ENCODE results near the gene DCST1.
A peak's percentile ranks its signal among the peaks of the same experiment; 100 is the strongest.
"Not testable (repeated sequence)": the region's sequence is repeated elsewhere in the genome, so short reads cannot be mapped to it uniquely, and the experiment has no call there.

DCST1 gene

GRCh38 chr1:155033524-155033923, at the start of gene DCST1, which contains the start of gene DCST2:
Gene DCST1 (plus strand): TSS chr1:155033824. CDS start chr1:155034037, 213 bp downstream.
Gene DCST2 (minus strand): TSS chr1:155033781. CDS start chr1:155033701, 80 bp downstream.
- DNase-seq (ENCODE audit: low read depth) = no peak

DNA sequence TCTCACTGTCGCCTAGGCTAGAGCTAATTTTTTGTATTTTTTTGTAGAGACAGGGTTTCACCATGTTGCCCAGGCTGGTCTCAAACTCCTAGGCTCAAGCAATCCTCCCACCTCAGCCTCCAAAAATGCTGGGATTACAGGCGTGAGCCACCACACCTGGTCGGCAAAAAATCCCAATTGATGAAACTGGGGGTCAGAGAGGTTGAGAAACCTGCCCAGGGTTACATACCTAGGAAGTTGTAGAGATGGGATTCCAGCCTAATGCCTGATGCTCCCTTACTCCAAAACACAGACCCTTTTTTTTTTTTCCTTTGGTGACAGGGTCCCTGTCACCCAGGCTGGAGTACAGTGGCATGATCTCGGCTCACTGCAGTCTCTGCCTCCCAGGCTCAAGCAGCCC, 46.9 kb upstream of the DCST1 start:
- DNase-seq (ENCODE audit: low read depth) = not testable (repeated sequence)

GRCh38 chr1:154987326-154987725, 46.3 kb upstream of the DCST1 start:
- DNase-seq (ENCODE audit: low read depth) = no peak

- DNase-seq (ENCODE audit: low read depth) = no peak
Measured at GRCh38 chr1:154988058-154988954, 45.3 kb upstream of the DCST1 start.

DNA sequence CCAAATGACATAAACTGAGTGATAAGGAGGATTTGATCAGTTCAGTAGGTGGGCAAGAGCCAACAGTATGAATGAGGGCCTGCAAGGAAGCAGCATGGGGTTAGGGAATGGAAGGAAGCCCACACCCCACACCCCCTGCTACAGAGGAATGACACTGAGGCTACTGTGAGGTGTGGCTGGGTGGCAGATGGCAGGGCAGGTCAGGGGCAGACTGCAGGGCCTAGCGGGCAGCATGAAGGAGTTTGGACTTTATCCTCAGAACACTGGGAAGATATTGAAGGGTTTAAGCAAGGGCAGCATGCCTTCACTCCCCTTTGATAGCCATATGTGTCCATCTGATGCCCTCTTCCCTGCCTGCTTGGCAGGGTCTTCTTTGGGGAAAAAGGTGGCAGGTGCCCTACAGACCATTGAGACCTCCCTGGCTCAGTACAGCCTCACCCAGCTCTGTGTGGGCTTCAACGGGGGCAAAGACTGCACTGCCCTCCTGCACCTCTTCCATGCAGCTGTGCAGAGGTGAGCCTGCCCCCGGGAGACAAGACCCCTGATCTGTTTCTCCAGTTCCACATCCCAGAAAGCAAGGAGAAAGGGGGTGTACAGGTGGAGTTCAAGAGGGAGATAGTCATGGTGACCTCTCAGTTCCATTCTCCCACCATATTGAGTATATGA, 44.3 kb upstream of the DCST1 start:
- no peak for DNase-seq (ENCODE audit: low read depth)

GRCh38 chr1:154990276-154990675, 43.3 kb upstream of the DCST1 start:
- DNase-seq (ENCODE audit: low read depth) = no peak

- DNase-seq (ENCODE audit: low read depth) = no peak
Measured at GRCh38 chr1:154992721-154993571, 40.7 kb upstream of the DCST1 start.

- DNase-seq (ENCODE audit: low read depth) = no peak
Measured at GRCh38 chr1:154993572-154994268, 39.9 kb upstream of the DCST1 start, which contains the start of gene LENEP. Gene LENEP (plus strand): TSS chr1:154993586. CDS start chr1:154993608, 22 bp downstream.

- no peak for DNase-seq (ENCODE audit: low read depth)
Measured at GRCh38 chr1:154994269-154994587, 39.4 kb upstream of the DCST1 start.

GRCh38 chr1:154994591-154994990, 39.0 kb upstream of the DCST1 start:
- no peak for DNase-seq (ENCODE audit: low read depth)

DNA sequence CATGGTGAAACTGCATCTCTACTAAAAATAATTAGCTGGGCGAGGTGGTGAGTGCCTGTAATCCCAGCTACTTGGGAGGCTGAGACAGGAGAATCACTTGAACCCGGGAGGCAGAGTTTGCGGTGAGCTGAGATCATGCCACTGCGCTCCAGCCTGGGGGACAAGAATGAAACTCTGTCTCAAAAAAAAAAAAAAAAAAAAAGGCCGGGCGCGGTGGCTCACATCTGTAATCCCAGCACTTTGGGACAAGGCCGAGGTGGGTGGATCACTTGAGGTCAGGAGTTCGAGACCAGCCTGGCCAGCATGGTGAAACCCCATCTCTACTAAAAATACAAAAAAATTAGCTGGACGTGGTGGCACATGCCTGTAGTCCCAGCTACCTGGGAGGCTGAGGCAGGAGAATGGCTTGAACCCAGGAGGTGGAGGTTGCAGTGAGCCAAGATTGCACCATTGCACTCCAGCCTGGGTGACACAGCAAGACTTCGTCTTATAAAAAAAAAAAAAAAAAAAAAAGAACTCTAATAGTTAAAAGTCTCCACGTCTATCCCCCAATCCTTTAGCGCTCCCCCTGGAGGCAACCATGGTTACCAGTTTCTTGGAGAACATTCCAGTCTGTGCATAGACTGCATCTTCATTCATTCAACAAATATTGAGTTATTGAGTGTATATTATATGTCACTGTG, 38.2 kb upstream of the DCST1 start:
- DNase-seq (ENCODE audit: low read depth) = not testable (repeated sequence)

GRCh38 chr1:154996966-154997701, 36.5 kb upstream of the DCST1 start:
- no peak for DNase-seq (ENCODE audit: low read depth)

DNA sequence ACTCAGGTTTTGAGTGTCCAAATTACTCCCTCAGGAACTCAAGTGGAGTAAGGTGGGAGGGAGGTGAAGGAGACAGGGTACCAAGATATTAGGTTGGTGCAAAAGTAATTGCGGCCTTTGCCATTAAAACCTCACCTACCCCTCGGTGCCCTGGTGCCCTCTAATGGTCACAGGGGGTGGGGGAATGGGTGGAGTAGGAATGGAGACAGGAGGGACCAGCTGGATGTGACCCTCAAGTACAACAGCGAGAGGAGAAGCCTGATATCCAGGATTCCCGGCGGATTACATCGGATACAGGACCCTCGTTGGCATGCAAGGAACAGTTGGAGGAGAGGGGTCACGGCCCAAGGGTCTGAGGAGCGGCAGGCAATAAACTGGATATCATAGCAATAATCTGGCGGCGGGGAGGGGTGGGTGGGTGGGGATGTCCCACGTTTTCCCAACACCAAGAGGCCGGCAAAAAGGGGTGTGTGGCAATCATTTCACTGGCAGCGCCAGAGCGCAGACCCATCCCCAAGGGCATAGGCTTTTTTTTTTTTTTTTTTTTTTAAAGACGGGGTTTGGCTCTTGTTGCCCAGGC, 35.3 kb upstream of the DCST1 start:
- DNase-seq (ENCODE audit: low read depth) = no peak

GRCh38 chr1:154998818-154999570, 34.6 kb upstream of the DCST1 start:
- peak; percentile 74 for DNase-seq (ENCODE audit: low read depth)

DNA sequence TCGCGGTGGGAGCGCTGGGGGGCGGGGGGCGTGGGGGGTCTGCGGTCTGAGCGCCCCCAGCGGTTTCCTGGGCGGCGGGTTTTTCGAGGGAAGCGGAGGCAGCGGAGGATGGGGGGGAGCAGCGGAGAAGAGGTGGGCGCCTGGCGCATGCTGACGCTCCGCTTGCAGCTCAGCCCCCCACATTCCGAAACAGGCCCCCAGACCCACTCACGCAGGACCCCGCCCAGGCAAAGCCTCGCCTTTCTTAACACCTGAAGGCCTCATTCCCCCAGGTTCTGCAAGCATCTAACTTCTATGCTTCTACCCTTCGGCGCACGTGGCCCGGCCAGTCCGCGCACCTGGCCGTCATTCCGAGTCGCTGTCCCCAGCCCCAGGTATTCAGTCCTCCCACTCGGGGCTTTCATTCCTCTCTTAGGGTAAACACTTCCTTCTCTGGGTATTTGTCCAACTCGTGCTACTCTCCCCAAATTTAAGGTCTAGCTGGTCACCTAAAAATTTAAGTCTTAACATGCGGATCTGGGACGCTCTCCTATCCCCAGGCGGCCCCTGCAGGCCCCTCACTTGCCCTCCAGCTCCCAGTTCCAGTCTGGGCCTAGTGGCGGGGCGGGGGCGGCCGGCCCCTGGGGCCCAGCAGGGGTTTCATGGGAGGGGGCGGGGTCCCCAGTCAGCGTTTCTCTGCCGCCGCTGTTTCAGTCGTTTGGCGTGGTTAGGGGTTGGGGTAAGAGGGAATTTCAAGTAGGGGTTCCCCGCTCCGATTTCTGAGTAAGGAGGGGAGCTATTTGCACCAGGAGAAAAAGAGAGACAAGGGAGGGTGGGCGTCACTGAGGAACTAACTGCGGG, 33.8 kb upstream of the DCST1 start:
- peak; percentile 49 for DNase-seq (ENCODE audit: low read depth)

DNA sequence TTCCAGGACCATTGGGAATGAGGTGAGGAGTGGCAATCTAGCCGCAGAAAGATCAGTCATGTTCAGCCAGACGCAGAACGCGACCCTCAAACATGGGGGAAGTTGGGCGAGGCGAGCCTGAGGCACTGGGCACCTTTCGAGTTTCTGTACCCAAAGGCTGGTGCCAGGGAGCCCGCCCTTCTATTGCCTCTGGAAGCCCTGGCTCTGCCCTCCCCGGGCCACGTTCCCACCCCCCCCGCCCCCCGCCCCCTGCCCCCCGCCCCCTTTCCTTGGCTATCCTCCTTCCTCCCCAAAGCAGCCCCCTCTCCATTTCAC, 33.3 kb upstream of the DCST1 start:
- no peak for DNase-seq (ENCODE audit: low read depth)

GRCh38 chr1:155000726-155001424, 32.7 kb upstream of the DCST1 start:
- DNase-seq (ENCODE audit: low read depth) = peak; percentile 75

DNA sequence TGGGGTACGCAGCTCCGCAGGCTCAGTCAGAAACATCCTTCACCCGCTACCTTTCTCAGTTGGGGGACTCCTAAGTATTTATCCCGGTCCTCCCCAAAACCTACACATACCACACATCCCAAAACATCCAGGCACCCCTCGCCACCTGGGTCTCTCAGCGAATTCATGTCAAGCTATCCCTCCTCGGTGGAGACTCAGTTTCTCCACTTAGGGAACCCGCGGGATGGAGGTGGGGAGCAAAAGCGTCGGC, 32.3 kb upstream of the DCST1 start:
- DNase-seq (ENCODE audit: low read depth) = no peak

Data from activated T-cell treated with anti-CD3 and anti-CD28 coated beads for 24 hours (primary cell).